Retinal pigment epithelial cell (primary cell): ENCODE data around the gene SYTL1.

Experiments used
- DNase-seq: peaks from one replicate; pipeline ENCODE4 v3.0.0-alpha.2; 2010; ENCODE audit warnings: low read depth
- H3K4me3 ChIP-seq: 2 replicates; pipeline ENCODE4 v1.5.1; 2011; ENCODE audit warnings: mild to moderate bottlenecking, low read length, control low read depth, moderate library complexity
- CTCF ChIP-seq: conservative IDR thresholded peaks from 2 replicates; pipeline ENCODE4 v1.5.1; 2011; ENCODE audit warnings: low read depth, low read length, control low read depth, inconsistent platforms

The SYTL1 gene

DNA sequence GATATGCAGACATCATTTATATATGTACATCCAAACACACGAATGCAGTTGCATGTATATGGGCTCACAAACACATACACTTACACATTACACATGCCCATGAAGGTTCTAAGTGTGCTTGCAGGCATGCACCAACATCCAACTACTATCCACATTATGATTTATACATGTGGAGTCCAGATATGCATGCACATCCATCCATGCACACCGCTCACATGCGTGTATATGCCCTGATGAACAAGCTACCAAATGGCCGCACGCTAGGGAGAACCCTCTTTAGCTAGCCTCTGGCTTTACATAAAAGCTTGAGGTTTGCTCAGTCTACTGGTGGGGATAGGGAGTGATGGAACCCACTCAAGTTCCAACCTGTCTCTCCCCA, 59.1 kb downstream of the SYTL1 start:
- no peak overlapping the region for H3K4me3 ChIP-seq
- TF ChIP-seq CTCF = no peak
- no peak for DNase-seq

GRCh38 chr1:27402349-27402754, 60.5 kb downstream of the SYTL1 start:
- peak; percentile 56 for DNase-seq
- no peak overlapping the region for H3K4me3 ChIP-seq
- peak; percentile 88 for TF ChIP-seq CTCF

- no peak for DNase-seq
- H3K4me3 ChIP-seq = no peak overlapping the region
Measured at GRCh38 chr1:27403065-27403726, 61.4 kb downstream of the SYTL1 start.

More at GRCh38 chr1:27403065-27403726, 61.4 kb downstream of the SYTL1 start:
- TF ChIP-seq CTCF = peak; percentile 30
